NCI-H2081 treated with DMSO at 0.1 percent for 48 hours (cell line): ENCODE measurements around the gene EPHA2.
"Not testable (repeated sequence)": the region's sequence is repeated elsewhere in the genome, so short reads cannot be mapped to it uniquely, and the experiment has no call there.

Experiments used
- DNase-seq: peaks from one replicate; lab custom pipeline; 2025; lab: John Stamatoyannopoulos, UW

The EPHA2 gene

DNA sequence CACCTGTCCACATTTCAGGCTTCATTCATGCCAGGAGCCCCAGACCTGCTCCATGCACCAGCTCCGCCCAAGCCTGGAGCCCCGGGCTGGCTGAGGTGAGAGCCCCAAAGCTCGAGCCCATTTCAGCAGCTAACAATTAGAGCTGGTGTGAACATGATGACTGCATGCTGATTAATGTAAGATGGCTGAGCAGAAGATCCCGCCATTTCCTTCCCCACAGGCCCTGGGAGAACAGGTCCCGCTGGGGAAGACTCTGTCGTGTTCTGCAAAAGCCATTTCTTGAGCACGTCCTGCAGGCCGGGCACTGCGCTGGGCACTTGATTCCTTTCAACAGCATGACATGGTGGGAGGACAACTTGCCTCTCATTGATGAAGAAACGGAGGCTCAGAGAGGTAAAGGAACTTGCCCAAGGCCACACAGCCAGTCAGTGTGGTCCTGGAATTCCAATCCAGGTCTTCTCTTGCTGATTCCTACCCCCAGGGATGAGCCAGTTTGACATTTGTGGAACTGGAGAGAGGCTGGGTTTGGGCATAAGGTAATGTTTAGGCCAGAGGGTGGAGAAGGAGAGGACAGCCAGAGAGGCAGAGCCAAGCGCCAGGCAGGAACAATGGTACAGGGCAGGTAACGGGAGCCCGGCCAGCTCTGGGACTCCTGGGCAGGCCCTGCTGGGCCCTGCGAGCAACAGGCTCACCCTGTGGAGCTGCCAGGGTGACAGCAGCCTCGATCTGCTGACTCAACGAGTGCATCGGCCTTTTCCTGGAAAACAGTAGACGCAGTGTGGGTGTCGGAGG lies 28.1 kb upstream of the EPHA2 start:
- no peak for DNase-seq

DNA sequence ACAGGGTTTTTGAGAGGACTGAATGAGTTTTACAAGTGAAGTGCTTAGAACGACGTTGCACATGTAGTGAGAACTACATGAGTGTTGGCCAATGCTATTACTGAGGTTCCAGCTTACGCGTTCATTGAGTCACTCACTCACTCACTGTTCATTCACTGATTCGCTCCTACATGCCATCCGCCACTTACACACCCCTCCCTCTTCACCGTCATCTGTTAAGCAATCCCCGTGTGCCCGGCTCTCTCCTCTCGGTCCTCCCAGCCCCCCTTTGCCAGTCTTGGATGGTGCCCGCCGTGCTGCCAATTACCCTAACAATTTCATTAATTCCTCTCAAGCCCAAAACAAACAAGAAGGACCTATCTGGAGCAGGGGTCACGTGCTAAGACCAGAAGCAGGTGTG lies 27.3 kb upstream of the EPHA2 start:
- DNase-seq = no peak

DNA sequence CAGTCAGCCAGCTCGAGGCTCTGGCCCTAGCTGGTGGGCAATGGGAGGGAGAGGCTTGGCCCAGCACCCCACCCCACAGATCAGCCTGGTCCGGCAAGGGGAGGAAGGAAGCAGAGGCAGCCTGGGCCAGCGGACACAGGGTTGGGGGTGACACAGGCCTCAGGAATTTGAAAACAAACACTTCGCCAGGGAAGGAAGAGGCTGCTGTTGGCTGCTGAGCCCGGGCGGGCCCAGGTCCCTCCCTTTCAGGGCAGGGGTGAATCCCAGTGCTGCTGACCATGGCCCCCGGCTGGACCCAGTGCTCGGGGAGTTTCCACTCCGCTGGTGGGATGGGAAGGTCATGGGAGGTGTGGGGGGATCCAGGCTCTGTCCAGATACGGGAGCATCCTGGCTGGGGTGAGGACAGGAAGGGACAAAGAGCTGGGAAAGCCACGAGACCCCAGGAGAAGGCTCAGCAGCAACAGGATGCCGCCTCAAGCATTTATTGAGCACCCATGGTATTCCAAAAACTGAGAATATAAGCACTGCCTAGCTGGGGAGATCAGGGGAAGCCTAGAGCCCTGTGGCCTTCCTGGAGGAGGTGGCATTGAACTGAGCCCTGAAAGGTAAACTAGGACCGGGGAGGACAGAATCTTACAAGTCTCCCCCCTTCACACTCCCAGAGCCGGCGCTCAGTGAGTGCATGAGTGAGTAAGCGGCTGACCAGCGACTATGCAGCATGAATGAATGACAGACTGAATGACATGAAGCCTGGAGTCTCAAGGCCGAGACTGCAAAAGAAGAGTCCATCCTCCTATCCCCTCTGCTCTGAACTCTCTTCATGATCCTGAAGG lies 26.2 kb upstream of the EPHA2 start:
- DNase-seq = no peak

DNA sequence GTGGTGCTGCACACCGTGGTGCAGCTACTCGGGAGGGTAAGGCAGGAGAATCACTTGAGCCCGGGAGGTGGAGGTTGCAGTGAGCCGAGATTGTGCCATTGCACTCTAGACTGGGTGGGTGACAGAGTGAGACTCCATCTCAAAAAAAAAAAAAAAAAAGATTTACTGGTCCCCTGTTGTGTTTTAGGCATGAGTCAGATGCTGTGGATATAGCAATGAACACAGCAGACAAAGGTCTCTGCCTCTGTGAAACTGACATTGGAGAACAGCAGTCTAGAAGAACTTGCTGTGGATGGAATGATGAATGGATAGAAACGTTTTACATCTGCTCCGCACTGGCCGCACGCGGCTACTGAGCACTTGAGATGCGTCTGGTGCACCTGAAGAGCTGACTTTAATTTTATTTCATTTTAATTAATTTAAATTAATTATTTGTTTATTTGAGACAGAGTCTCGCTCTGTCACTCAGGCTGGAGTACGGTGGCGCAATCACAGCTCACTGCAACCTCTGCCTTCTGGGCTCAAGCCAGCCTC lies 24.5 kb upstream of the EPHA2 start:
- DNase-seq = no peak

DNA sequence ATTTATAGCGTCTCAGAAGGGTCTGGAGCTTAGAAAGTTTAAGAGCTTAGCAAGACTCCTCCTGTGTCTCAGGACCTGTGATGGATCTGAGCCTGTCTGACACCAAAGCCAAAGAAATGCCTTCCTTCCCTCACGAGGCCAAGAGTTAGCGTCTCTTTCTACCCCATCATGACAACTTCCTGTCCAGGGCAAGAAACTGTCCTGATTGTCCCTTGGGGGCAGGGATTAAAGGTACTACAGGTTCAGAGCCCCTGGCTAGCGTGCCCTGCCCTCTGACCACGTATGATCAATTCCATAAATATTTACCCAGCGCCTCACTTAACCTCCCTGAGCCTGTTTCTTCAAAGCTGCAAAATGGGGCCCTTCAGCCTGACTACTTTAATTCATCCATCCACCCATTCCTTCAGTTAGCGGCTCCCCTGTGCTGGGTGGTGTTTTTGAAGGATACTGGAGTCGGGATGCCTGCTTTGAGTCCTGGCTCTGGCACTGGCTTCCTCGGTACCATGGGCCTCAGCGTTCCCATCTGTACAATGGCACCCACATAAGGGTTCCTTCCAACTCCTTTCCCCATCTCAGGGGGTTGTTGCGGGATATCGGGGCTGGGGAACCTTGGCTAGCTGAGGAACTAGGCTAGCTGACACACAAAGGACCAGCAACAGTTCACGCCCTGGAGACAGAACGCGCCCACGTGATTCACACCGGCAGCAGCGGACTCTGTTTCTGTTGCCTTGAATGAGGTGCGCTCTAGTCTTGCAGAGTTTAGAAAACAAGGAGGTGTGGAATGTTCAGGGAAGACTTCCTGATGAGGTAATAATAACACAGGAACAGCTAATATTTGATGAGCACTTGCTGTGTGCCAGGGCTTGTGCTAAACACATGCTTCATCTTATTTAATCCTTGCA lies 23.0 kb upstream of the EPHA2 start:
- no peak for DNase-seq

DNA sequence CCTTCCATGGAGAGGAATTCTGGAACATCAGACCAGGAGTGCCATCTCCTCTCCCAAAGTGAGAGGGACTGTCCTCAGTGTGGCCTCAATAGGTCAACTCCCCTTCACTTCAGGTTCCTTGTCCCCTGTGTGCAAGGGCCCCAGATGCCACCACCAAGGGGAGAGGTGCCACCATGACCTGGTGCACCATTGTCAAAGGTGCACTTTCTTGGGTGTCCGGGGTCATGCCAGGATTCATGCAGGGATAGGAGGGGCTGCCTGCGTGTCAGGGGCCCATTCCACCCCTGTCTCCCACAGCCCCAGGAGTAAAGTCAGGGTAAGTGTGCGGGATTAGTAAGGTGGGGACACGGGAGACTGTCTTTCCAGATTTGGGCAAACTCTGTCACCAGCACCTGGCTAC lies 21.4 kb upstream of the EPHA2 start:
- no peak for DNase-seq

DNA sequence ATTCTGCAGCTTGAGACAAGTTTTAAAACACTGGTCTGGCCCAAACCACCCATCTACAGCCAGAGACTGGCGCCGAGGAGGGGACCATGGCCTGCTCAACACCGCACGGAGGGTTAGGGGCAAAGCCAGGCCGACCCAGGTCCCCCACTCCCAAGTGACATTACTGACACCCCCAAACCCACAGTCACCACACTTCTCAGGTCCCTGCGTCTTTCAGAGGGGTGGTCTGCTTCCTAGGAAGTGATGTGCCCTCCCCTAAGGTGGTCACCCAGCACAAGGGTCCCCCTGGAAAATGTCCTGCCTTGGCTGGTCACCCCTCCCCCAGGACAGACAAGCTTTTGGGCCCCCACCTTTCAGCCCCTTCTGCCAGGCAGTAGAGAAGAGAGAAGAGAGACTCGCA lies 20.8 kb upstream of the EPHA2 start:
- DNase-seq = no peak

DNA sequence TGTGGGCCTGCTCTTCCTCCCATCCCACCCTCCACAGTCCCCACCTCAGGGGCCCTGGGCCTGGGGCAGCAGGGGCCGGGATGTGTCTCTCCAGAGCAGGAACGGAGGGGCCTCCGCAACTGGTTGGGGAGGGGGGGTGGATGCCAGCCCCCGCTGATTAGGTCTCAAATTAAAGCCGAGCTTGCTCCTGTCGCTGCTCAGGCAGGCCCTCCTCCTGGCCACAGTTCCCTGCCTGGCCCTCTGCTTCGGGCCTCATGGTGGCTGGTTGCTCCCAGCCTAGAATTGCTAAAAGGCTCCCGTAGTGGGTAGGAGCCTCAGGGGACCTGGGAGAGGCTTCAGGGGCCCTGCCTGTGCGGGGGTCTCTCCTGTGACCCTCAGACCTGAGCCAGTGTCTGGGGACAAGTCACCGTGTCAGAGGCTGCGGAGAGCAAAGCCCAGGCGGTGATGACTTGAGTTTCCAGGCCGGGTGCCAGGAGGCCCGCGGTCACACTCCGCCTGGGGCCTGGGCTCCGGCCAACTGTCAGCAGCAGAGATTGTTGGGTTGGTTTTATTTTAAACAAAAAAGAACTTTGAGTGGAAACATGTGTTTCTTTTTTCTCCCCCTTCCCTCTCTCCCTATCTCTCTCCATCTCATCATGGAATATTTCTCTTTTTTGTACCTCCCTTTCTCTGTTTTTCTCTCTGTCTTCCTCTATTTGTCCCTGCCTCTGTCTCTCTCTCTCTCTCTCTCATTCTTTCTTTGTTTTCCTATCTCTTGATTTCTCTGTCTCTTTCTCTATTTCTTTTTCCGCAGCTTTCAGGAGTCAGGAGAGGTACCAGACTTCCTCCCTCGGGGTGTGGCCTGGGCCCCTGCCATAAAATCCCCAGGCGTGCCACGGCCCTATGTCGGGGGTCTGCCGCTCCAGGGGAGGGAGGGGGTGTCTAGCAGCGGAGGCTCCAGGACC lies 20.0 kb upstream of the EPHA2 start:
- DNase-seq = no peak

DNA sequence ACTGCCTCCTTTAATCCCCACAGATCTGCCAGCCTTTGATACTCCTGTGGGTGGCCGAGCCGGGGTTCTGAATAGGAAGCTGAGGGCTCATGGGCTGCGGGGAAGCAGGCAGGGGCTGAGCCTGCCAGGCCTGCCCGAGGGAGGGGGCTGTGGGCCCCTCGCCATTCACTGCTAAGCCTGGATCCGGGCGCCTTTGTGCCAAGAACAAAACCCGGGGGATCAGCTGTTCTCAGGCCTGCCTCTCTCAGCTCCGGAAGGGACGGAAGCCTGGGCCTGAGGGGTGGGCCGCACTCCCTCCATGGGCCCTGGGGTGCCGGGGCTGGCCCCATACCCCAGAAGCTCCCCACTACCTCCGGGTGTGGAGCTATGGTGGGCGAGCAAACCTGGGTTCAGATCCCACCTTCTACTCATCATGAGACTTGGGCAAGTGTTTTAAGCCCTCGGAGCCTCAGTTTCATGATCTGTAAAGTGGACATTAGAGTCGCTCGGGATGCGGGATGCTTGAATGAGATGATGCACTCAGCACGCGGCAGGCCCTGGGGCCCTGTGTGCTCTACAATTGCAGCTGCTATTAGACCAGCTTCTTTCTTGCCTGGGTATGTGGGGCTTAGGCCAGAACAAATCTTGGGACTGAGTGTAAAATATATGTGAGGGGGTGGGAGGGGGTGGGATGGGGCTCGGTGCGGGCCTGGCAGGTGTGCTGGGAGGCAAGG lies 19.2 kb upstream of the EPHA2 start:
- no peak for DNase-seq

DNA sequence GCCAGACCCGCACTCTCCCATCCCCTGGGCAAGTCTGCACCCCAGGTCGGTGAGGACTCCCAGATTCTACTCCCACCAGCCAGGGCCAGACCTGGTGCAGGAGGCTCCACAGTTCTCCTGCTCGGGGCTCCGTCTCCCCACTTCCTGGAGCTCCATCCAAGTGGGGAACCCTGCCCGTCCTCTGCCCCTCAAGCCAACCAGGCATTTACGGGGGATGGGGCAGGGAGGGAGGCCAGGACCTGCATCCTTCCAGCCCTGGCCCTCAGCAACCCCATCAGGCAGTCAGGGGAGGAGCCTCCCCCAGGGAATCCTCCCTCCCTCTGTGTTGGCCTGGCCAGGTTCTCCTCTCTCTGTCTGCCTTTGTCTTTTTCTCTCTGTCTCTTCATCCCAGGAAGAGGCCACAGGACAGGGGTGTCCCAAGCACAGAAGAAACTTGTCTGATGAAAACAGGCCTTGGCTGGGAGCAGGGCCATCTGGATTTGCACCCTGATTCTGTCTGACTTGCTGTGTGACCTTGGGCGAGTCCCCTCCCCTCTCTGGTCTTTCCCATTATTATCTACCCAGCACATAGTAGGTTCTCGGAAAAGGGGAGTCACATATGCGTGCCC lies 18.5 kb upstream of the EPHA2 start:
- no peak for DNase-seq

DNA sequence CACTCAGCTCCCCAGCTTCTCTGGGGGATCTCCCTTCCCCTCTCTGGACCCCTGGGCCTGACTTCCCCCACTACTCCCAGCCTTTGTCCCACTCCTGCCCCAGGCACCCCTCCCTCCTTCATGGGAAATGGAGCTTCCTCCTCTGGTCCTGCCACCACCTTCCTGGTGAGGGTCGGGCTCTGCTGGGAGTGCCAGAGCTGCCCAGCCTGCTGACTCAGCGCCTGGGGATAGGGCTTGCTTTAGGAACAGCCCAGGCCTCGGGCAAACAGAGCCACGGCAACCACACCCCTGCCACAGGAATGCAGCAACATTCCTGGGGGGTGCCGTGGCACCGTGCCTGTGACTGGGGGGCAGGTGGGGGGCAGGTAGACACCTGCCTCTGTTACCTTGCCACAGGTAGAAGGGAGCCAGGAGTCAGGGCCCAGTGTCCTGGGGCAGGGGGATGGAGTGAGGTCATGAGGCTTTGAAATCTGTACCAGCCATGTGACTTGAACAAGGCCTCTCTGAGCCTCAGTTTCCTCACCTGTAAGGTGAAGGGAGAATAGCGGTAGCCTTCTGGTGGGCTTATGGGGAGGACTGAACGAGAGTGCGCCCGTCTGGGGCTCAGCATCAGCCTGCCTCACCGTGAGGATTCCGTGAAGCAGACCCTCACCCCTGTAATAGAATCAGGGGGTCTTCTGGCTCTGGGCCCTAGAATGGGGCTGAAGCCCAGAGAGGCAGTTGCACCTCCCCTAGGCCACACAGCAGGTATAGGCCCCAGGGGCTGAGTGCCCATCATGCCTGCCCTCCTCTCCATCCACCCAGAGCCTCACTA lies 17.8 kb upstream of the EPHA2 start:
- DNase-seq = no peak

DNA sequence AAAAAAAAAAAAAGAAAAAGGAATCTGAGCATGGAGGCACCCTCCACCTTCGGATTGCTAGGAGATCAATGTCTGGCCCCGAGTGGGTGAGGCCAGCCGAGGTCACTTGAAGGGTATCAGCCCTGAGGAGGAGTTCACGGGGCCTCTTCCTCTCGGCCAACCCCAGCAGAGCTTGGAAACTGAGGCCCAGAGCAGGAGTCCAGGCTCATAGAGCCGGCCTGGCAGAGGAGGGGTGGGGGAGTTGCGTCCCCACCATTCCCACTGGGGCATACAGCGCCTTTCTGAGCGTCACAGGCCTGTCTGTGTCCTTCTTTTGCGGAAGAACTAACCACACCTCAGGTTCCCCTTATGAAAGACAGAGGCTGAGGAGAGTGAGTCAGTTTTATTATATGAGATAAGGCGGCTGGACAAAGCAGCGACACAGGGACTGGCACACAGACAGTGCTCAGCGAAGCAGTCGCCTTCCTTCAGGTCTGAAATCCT lies 17.1 kb upstream of the EPHA2 start:
- DNase-seq = no peak

DNA sequence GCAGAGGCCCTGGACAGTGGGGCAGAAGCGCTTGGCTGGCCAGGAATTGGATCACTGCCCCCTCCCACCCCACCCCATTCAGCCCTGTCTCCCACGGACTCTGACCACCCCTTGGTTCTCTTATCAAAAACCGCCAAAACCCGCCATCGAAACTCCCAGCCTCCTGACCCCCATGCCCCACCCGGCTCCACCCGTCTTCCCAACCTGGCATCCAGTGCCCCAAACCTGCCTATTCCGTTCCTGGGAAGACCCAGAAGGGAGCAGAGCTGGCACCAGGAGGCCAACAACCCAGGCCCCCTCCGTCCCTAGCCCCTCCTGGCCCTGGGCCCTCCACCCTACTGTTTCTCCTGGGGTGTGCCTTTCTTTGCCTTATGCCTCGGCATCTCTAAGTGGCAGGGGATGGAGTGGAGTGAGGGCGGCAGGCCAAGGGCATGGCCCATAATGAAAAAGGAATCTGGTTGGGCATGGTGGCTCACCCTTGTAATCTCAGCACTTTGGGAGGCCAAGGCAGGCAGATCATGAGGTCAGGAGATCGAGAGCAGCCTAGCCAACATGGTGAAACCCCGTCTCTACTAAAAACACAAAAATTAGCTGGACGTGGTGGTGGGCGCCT lies 16.5 kb upstream of the EPHA2 start:
- DNase-seq = no peak

DNA sequence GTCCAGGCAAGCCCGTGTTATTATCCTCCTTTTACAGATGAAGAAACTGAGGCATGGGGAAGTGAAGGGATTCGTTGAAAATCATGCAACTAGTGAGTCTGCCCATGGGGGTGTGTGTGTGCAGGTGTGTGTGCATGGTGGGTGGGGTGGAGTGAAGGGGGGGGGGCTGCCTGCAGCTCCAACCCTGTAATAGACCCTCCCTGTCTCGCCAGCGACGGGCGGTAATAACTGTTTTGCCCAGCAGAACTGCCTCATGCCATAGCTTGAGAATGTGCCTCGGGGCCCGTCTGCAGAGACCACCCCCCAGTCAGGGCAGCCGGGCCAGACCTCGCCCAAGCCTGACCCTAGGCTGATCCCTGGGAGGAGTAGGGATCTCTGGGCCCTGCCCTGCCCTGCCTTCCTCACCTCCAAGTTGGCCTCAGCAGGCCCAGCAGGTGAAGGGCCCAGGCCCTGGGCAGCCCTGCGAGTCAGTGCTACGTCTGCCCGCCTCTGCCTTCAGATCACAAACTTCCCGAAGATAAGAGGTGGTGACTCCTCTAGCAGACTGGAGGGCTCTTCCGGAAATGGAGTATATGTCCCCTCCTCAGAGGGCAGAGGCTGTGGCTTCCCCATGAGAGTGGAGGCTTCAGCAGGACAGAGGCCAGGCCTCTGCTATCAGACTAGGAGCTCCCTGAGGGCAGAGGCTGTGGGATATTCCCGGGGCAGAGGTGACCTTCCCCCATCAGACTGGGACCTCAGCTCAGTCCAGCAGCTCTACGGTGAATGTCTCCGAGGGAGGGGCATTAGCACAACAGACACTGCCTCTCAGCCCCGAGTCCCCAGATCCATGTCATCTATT lies 15.7 kb upstream of the EPHA2 start:
- DNase-seq = no peak

DNA sequence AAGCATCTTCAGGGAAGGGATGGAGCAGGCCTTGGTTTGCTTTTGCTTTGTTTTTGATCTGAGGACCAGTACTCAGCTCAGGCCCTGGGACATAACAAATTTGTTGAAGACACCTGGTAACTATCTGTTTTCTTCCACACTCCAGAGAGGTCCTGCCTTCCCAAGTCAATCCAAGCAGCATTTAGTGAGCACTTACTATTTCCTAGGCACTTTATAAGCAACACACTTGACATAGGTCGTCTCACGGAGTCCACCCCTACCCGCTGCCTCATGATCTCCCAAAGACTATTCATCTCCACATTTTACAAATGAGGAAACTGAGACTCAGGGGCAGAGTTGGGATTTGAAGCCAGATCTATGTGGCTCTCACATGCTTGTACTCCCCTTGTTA lies 14.4 kb upstream of the EPHA2 start:
- DNase-seq = no peak

DNA sequence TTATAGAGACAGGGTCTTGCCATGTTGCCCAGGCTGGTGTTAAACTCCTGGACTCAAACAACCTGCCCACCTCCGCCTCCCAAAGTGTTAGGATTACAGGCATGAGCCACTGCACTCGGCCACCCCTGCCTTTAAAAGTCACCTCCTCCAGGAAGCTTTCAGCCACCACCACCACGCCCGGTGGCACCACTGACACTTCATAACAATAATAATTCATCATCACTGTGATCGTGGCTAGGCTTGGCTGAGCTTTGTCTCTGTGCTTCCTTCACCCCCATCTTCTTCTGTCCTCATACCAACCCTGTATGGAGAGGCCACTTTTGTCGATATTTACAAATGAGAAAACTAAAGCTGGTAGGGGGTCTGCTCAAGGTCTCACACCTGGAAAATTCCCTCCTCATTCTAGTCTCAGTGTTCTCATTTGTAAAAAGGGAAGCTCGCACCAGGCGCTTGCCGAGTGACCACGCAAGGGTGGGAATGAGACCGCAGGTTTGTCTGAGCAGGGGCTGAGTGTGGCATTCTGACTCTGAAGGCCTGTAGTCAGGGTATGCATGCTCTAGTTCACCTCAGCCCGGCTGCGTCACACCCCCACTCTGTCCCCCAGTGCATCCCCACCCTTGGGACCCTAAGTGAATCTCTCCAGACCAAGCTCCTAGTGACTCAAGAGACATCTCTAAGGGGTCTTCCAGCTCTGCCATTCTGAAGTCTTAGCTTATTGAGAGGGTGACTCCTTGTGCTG lies 12.9 kb upstream of the EPHA2 start:
- DNase-seq = no peak

DNA sequence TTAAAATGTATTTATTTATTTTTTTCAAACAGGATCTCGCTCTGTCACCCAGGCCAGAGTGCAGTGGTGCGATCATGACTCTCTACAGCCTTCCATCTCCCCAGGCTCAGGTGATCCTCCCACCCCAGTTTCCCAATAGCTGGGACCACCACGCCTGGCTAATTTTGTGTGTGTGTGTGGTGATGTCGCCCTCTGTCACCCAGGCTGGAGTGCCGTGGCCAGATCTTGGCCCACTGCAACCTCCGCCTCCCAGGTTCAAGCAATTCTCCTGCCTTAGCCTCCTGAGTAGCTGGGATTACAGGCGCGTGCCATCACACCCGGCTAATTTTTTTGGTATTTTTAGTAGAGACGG lies 12.3 kb upstream of the EPHA2 start:
- DNase-seq = not testable (repeated sequence)
